ENCODE results near the gene TUSC2.

GRCh38 chr3:50304601-50305000 lies 23.4 kb downstream of the TUSC2 start:
- TF ChIP-seq CTCF (IDR thresholded peaks at IDR 0.05) (no peak), POLR2A (IDR thresholded peaks at IDR 0.05) (no peak)
